Hepatocyte (in vitro differentiated cells): ENCODE measurements around the gene HOATZ.

Experiments
- EZH2 ChIP-seq: fragments of 200-600 bp; sonication (generic); IDR thresholded peaks from 2 replicates; pipeline ENCODE4 v1.6.1; 2016; ENCODE audit warnings: antibody characterized with exemption, mild to moderate bottlenecking, borderline replicate concordance
- TF ChIP-seq, protein P1 (sequence below): fragments of 200-600 bp; sonication (generic); IDR thresholded peaks from 2 replicates; pipeline ENCODE4 v1.5.1; 2016; ENCODE audit warnings: antibody characterized with exemption, mild to moderate bottlenecking; ENCODE audit not compliant: poor library complexity

DNA sequence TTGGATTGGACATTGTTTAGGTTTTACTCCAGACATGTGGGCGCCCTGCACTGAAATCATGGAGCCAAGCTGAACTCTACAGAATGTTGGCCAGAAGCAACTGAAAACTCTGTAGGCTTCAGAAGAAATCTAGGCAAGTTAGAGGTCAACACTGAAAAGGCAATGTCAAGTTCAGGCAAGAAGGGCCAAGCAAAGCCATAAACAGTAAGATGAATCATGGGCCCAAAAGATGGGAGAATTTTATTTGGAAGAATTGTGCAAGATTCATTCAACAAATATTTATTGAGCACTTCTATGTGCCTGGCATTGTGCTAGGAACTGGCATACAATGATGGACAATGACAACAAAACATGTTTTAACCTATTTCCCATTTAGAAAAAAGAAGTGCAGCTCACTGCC, 10.9 kb downstream of the HOATZ start:
- TF ChIP-seq, protein P1, sequence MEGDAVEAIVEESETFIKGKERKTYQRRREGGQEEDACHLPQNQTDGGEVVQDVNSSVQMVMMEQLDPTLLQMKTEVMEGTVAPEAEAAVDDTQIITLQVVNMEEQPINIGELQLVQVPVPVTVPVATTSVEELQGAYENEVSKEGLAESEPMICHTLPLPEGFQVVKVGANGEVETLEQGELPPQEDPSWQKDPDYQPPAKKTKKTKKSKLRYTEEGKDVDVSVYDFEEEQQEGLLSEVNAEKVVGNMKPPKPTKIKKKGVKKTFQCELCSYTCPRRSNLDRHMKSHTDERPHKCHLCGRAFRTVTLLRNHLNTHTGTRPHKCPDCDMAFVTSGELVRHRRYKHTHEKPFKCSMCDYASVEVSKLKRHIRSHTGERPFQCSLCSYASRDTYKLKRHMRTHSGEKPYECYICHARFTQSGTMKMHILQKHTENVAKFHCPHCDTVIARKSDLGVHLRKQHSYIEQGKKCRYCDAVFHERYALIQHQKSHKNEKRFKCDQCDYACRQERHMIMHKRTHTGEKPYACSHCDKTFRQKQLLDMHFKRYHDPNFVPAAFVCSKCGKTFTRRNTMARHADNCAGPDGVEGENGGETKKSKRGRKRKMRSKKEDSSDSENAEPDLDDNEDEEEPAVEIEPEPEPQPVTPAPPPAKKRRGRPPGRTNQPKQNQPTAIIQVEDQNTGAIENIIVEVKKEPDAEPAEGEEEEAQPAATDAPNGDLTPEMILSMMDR: no peak
- TF ChIP-seq EZH2: no peak
